ENCODE measurements around the gene OR1E1.

DNA sequence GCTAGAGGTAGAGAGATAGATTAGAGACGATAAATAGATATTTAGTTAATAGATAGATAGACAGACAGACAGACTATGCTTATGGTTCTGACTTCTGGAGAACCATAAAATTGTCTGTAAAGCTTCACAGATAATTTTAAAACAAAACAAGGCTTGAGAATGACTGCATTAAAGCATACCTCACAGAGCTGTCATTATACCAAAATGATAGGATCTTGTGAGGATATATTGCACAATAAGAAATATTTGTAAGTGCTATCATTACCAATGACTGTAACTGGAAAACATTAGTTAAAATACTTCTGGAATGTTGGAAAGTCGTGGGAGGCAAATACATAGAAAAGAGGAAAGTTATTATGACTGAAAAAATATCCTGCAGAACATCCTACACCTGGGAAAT is 3.6 kb upstream of the OR1E1 start:
- TF ChIP-seq, protein P1, sequence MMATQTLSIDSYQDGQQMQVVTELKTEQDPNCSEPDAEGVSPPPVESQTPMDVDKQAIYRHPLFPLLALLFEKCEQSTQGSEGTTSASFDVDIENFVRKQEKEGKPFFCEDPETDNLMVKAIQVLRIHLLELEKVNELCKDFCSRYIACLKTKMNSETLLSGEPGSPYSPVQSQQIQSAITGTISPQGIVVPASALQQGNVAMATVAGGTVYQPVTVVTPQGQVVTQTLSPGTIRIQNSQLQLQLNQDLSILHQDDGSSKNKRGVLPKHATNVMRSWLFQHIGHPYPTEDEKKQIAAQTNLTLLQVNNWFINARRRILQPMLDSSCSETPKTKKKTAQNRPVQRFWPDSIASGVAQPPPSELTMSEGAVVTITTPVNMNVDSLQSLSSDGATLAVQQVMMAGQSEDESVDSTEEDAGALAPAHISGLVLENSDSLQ (IDR thresholded peaks at IDR 0.05): no peak
- TF ChIP-seq BHLHE40 (IDR thresholded peaks at IDR 0.05; ENCODE audit: borderline replicate concordance) (no peak), FOXK2 (IDR thresholded peaks at IDR 0.05) (no peak), SP1 (IDR thresholded peaks at IDR 0.05) (no peak), FOXA1 (IDR thresholded peaks at IDR 0.05) (no peak), SUZ12 (IDR thresholded peaks at IDR 0.05) (no peak), TARDBP (IDR thresholded peaks at IDR 0.05) (no peak), FOXM1 (IDR thresholded peaks at IDR 0.05; ENCODE audit: borderline replicate concordance) (no peak), ZNF384 (IDR thresholded peaks at IDR 0.05) (no peak), NFRKB (IDR thresholded peaks at IDR 0.05) (no peak), HDGF (IDR thresholded peaks at IDR 0.05; ENCODE audit: borderline replicate concordance) (no peak), CTBP1 (IDR thresholded peaks at IDR 0.05; ENCODE audit: borderline replicate concordance) (no peak), ELF4 (IDR thresholded peaks at IDR 0.05) (no peak), L3MBTL2 (conservative IDR thresholded peaks at IDR 0.05) (no peak)

Data from HEK293T (cell line).